ENCODE data around the gene ERC2. TPM values are rescaled to one million over a fixed set of nuclear protein-coding genes. Genes with fewer than 3 reads are reported as not detected.
"Not testable (repeated sequence)": the region's sequence is repeated elsewhere in the genome, so short reads cannot be mapped to it uniquely, and the experiment has no call there.

ERC2 gene
- total RNA-seq, 1 donor from 2014 or later = 1.5 TPM

DNA sequence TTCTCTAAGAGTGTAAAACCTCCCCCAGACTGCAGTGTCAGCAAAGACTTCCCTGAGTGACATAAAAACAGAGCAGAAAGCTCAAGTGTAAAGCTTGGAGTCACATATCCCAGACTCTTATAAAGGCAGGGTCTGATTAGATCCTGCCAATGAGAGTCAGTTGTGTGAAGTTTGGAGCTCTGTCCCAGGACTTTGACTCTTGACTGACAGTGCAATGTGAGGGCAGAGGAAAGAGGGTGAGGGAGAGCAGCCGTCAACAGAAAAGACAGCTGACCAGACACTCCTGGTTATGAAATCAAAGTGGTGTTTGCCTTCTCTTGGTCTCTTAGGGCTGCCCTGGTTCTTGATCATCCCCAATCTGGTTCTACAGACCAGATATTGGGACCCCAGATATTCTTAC lies 393.2 kb downstream of the ERC2 start:
- Histone ChIP-seq H3K27me3 (ENCODE audit: low read depth) (no peaks in the 10 kb centered on the region), H3K27ac (no peak overlapping the region), H3K9me3 (no peaks in the 10 kb centered on the region), H3K4me1 (no peaks in the 10 kb centered on the region), H3K36me3 (no peaks in the 10 kb centered on the region), H3K4me3 (no peak overlapping the region)
- TF ChIP-seq, protein P1, sequence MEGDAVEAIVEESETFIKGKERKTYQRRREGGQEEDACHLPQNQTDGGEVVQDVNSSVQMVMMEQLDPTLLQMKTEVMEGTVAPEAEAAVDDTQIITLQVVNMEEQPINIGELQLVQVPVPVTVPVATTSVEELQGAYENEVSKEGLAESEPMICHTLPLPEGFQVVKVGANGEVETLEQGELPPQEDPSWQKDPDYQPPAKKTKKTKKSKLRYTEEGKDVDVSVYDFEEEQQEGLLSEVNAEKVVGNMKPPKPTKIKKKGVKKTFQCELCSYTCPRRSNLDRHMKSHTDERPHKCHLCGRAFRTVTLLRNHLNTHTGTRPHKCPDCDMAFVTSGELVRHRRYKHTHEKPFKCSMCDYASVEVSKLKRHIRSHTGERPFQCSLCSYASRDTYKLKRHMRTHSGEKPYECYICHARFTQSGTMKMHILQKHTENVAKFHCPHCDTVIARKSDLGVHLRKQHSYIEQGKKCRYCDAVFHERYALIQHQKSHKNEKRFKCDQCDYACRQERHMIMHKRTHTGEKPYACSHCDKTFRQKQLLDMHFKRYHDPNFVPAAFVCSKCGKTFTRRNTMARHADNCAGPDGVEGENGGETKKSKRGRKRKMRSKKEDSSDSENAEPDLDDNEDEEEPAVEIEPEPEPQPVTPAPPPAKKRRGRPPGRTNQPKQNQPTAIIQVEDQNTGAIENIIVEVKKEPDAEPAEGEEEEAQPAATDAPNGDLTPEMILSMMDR (IDR thresholded peaks at IDR 0.05) = no peak
- intact Hi-C loops (cut with DNase I) = no loop called here
- ATAC-seq = no peak
- no peak for DNase-seq

GRCh38 chr3:56069766-56070165 lies 398.5 kb downstream of the ERC2 start:
- intact Hi-C loops (cut with DNase I) = no loop called here
- Histone ChIP-seq H3K4me1 (no peaks in the 10 kb centered on the region), H3K9me3 (no peaks in the 10 kb centered on the region), H3K4me3 (no peak overlapping the region), H3K36me3 (no peaks in the 10 kb centered on the region), H3K27me3 (ENCODE audit: low read depth) (no peaks in the 10 kb centered on the region), H3K27ac (no peak overlapping the region)
- DNase-seq (no peak), ATAC-seq (no peak)
- TF ChIP-seq, protein P1 (IDR thresholded peaks at IDR 0.05) = no peak

- ATAC-seq, DNase-seq: not testable (repeated sequence)
Measured at GRCh38 chr3:56066405-56066804, 401.9 kb downstream of the ERC2 start.

GRCh38 chr3:56064684-56065083 lies 403.6 kb downstream of the ERC2 start:
- Histone ChIP-seq H3K4me1 (no peaks in the 10 kb centered on the region), H3K4me3 (no peak overlapping the region), H3K9me3 (no peaks in the 10 kb centered on the region), H3K27me3 (ENCODE audit: low read depth) (no peaks in the 10 kb centered on the region), H3K36me3 (no peaks in the 10 kb centered on the region), H3K27ac (no peak overlapping the region)
- DNase-seq (no peak), ATAC-seq (no peak)
- TF ChIP-seq, protein P1 (IDR thresholded peaks at IDR 0.05) = no peak
- intact Hi-C loops (cut with DNase I) = no loop called here

More at GRCh38 chr3:56066405-56066804, 401.9 kb downstream of the ERC2 start:
- H3K27ac ChIP-seq; H3K4me3 ChIP-seq; H3K36me3 ChIP-seq; intact Hi-C loops (cut with DNase I); H3K27me3 ChIP-seq (ENCODE audit: low read depth); H3K9me3 ChIP-seq; H3K4me1 ChIP-seq: not testable (repeated sequence)

DNA sequence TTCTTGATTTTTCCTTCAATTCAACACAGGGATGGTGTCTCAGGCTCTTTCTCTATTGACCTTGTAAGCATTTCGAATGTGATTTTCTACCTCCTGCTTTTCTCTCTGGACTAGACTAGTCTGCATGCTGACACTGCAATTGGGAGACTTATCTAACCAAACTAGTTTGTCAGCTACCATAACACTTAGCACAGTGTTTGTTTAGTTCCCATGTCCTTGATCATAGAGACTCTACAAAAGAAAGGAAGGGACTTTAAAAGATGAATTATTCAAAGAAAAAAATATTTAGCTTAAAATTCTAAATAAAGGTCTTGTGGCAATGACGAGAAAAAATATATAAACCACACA lies 407.0 kb downstream of the ERC2 start:
- no peak for ATAC-seq
- no peak for DNase-seq
- Histone ChIP-seq H3K9me3 (no peaks in the 10 kb centered on the region), H3K27ac (no peak overlapping the region), H3K27me3 (ENCODE audit: low read depth) (no peaks in the 10 kb centered on the region), H3K4me1 (no peaks in the 10 kb centered on the region), H3K4me3 (no peak overlapping the region), H3K36me3 (no peaks in the 10 kb centered on the region)
- TF ChIP-seq, protein P1 (IDR thresholded peaks at IDR 0.05) = no peak
- intact Hi-C loops (cut with DNase I) = no loop called here

DNA sequence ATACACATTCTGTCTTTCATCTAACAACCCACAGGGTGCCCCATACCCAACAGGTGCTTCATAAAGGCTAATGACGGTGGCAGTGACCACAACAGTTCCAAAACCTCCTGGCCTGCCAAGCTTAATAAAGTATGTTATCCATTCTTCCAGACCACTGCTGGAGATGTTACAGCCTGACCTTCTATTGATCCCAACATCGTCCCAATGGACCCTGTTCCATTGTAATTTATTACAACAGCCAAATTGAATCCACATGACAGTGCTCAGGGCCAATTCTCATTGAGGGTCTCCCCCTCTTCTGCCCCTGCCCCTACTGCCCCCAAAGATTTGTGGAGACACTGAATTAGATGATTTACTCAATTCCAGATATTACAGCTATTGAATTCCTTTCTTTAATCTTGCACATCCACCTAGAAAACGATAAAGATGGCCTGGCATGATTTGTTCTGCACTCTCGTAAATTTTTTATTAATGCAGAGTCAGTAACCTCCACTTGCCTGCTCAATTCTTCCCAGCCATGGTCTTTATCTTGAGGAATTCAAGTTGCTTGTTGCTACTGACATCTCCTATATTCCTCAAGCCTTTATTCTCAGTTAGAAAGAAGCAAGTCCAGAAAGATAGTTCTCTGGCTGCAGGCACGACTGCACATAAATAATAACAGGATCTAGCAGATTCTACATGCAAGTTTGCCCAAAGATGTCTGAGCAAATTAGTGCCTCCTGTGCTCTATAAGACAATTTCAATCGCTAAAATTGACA lies 407.6 kb downstream of the ERC2 start:
- no peak for ATAC-seq
- Histone ChIP-seq H3K4me3 (no peak overlapping the region), H3K4me1 (no peaks in the 10 kb centered on the region), H3K9me3 (no peaks in the 10 kb centered on the region), H3K27ac (no peak overlapping the region), H3K27me3 (ENCODE audit: low read depth) (no peaks in the 10 kb centered on the region), H3K36me3 (no peaks in the 10 kb centered on the region)
- TF ChIP-seq, protein P1 (IDR thresholded peaks at IDR 0.05) = no peak
- intact Hi-C loops (cut with DNase I) = no loop called here
- DNase-seq = no peak

Measured in lower lobe of right lung (tissue), 2 donors.